Activated T-helper 1 cell treated with Interleukin-2 at 50 U/mL for 16 hours (primary cell): ENCODE measurements around the gene EMILIN3.
"Not testable (repeated sequence)": the region's sequence is repeated elsewhere in the genome, so short reads cannot be mapped to it uniquely, and the experiment has no call there.

Source experiments
- DNase-seq: peaks from one replicate; pipeline ENCODE4 v3.0.0-alpha.2; 2020; ENCODE audit warnings: low read depth

Gene EMILIN3

DNA sequence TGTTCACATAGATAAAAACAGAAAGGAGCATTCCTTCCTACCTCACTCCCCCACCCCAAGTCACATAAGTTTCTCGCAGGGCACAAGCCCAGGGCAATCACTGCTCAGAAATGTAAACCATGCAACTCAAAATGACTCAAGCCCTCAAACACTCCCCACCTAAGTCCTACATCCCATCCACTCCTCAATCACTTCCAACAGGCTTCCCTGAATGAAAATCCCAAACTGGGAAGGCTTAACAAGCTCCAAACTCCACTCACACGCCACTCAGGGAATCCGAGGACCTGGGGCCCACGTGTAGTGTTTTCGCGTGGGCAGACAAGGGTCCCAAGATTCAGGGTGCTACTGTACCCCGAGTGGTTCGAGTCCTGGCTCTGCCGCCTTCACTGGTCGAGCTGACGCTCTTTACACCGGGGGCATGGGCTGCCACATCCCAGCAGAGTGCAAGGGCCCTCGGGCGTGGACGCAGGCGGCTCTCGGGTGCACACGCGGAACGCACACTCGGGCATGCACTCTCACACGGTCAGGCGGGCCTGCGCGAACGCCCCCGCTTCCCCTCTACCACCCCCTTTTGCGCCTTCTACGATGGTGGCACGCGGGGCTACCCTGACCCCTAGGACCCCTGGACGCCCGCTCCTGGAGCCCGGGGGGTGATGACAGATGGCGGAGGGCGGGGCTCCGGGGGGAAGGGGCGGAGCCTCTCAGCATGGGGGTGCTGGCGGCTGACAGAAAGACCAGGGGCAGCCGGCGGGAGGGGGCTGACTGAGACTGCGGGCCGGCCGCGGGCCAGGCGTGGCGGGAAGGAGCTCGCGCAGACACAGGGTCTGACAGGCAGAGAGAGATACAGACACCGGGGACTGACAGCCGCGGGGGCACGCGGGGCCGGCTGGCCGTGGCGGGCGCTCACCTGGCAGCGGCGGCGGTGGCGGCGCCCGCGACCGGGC lies 49.7 kb downstream of the EMILIN3 start:
- DNase-seq: peak; percentile 64

DNA sequence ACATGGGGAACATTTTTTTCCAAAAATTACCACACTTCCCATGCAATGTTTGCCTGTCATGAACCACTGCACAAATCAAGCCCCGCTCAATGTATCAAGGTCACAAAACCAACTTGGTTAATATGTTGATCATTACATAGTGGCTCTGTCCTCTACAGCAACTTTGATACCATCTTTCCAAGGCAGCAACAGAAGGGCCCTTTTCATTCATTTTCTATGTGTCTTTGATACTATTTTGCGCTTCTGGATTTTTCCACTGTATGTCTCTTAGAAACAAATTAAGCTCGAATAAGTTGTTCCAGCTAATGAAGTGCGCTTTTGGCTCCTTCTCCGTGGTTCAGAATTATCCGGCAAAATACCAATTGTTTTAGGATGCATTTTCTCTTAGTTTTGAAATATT lies 50.6 kb downstream of the EMILIN3 start:
- DNase-seq: no peak

DNA sequence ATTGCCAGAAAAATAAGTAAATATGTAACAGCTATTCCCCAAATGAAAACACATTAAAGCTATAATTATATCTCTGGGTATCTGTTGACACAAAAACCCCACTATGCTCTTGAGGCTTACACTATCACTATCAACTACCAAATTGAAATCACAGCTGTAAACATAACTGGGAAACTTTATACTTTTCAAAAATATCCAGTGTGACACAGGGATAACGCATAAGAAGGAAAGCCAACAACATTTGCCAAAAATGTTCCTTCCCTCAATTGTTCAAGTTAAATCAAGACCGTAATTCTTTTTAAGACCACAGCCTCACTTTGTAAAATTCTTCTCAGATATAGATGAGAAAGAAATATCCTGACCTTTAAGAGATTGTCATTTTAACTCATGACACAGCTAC lies 52.2 kb downstream of the EMILIN3 start:
- DNase-seq: no peak

DNA sequence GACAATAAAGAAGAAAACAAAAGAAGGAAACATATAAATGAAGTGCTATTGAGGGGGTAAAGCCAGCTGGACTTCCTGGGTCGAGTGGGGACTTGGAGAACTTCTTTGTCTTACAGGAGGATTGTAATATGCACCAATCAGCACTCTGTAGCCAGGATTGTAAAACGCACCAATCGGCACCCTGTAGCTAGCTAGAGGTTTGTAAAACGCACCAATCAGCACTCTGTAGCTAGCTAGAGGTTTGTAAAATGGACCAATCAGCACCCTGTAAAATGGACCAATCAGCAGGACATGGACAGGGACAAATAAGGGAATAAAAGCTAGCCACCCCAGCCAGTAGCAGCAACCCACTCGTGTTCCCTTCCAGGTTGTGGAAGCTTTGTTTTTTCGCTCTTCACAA lies 54.6 kb downstream of the EMILIN3 start:
- not testable (repeated sequence) for DNase-seq
